COLO668 (cell line): Measurements from ENCODE around the gene PYCR2.
"Not testable (repeated sequence)": the region's sequence is repeated elsewhere in the genome, so short reads cannot be mapped to it uniquely, and the experiment has no call there.

Experiments
- DNase-seq: peaks from one replicate; lab custom pipeline; 2025; ENCODE audit not compliant: unreplicated experiment; lab: John Stamatoyannopoulos, UW

PYCR2 gene

GRCh38 chr1:225943582-225943981 is 19.5 kb upstream of the PYCR2 start:
- DNase-seq = no peak

GRCh38 chr1:225942574-225942973 is 18.5 kb upstream of the PYCR2 start:
- DNase-seq = peak; percentile 36

GRCh38 chr1:225941942-225942222 is 17.8 kb upstream of the PYCR2 start:
- DNase-seq = no peak

GRCh38 chr1:225941187-225941941 is 17.3 kb upstream of the PYCR2 start, which contains the start of gene LEFTY2:
TSS of gene LEFTY2 (minus strand) at chr1:225941220. CDS start at chr1:225941140, 80 bp downstream.
- no peak for DNase-seq

GRCh38 chr1:225940385-225941151 is 16.5 kb upstream of the PYCR2 start:
- no peak for DNase-seq

GRCh38 chr1:225939939-225940310 is 15.9 kb upstream of the PYCR2 start:
- not testable (repeated sequence) for DNase-seq

GRCh38 chr1:225939097-225939938 is 15.3 kb upstream of the PYCR2 start:
- not testable (repeated sequence) for DNase-seq

- peak; percentile 26 for DNase-seq
Measured at GRCh38 chr1:225937048-225937968, 13.3 kb upstream of the PYCR2 start.

GRCh38 chr1:225936523-225936922 is 12.5 kb upstream of the PYCR2 start:
- DNase-seq = no peak

- DNase-seq = not testable (repeated sequence)
Measured at GRCh38 chr1:225936086-225936485, 12.0 kb upstream of the PYCR2 start.

GRCh38 chr1:225934711-225935110 is 10.7 kb upstream of the PYCR2 start:
- DNase-seq = no peak

- no peak for DNase-seq
Measured at GRCh38 chr1:225933072-225933471, 9.0 kb upstream of the PYCR2 start.

GRCh38 chr1:225931270-225932136 is 7.5 kb upstream of the PYCR2 start:
- no peak for DNase-seq

GRCh38 chr1:225930566-225930965 is 6.5 kb upstream of the PYCR2 start:
- no peak for DNase-seq

- DNase-seq = not testable (repeated sequence)
Measured at GRCh38 chr1:225929462-225929861, 5.4 kb upstream of the PYCR2 start.

GRCh38 chr1:225928186-225929175 is 4.4 kb upstream of the PYCR2 start:
- DNase-seq = no peak

- no peak for DNase-seq
Measured at GRCh38 chr1:225926551-225927113, 2.6 kb upstream of the PYCR2 start.

- DNase-seq = no peak
Measured at GRCh38 chr1:225923381-225923691, 714 bp downstream of the PYCR2 start.
